ENCODE measurements around the gene RNF213.
"Not testable (repeated sequence)": the region's sequence is repeated elsewhere in the genome, so short reads cannot be mapped to it uniquely, and the experiment has no call there.

Gene RNF213

DNA sequence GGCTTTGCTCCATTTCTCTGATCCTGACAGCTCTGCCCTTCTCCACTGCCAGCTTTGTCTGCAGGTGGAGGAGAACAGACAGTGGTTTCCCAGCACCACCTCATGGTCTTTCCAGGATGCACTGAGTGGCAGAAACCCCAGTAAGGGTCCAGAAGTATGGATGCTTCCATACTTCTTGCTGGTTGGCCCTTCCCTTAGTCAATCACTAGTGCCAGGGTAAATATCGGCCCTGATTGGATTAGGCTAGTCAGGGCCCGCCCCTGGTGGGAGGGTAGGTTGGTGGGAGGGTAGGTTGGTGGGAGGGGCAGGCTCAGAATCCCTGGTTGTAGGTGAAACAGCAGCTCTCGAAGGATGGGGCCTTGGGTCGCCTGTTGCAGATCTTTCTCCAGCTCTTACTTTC lies 10.2 kb downstream of the RNF213 start:
- peak; percentile 80 for DNase-seq (ENCODE audit: low spot score)

- no peak for DNase-seq (ENCODE audit: low spot score)
Observed at GRCh38 chr17:80272366-80272765, 11.7 kb downstream of the RNF213 start.

- no peak for DNase-seq (ENCODE audit: low spot score)
Observed at GRCh38 chr17:80274331-80274730, 13.7 kb downstream of the RNF213 start.

GRCh38 chr17:80274871-80275449 lies 14.3 kb downstream of the RNF213 start:
- DNase-seq (ENCODE audit: low spot score): no peak

DNA sequence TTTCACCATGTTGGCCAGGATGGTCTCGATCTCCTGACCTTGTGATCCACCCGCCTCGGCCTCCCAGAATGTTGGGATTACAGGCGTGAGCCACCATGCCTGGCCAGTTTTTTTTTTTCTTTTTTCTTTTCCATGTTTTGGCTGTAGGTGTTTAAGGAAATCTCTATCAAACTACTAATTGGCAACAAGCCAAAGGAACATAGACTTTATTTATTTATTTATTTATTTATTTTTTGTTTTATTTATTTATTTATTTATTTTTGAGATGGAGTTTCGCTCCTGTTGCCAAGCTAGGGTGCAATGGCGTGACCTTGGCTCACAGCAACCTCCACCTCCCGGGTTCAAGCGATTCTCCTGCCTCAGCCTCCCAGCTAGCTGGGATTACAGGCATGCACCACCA lies 15.2 kb downstream of the RNF213 start:
- DNase-seq (ENCODE audit: low spot score): not testable (repeated sequence)

DNA sequence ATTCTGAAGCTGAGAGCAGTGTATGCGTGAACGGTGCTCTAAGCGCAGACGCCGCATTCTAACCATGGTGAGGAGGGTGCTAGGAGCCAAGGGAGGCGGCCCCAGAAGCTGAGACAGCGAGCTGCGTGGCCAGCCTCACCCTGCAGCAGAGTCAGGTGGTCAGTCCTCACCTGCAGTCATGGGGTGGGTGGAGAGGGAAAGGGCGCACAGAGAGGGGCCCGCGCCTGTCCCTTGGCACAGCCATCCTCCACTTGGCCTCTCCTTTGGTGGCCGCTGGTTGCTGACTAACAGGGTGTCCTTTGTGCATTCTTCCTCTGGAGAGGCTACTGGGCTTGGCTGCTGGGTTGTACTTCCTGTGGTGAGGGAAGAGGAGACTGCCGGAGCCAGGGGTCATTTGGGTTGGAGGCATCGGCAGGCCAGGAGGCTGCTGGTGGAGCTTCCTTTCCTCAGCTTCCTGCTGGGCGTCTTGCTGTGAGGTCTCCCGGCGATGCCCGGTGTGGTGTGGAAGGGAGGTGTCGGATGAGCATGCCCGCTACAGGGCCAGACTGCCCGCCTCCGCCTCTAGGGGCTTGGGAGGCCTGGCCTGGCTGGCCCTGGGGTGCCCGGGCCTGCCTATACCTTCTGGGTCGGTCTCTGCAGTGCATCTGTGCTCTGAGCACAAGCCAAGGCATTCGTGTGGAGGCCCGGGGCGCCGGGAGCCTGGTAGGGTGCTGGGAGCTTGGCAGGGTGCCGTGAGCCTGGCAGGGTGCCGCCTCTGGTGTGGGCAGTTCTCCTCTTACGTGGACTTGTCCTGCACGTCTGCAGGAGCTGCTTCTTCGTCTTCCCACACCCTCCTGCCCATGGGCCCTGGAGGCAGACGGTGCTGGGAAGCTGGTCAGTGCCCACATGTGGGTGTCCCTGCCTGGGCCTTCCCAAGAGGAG lies 17.4 kb downstream of the RNF213 start:
- DNase-seq (ENCODE audit: low spot score): no peak

- peak; percentile 90 for DNase-seq (ENCODE audit: low spot score)
Observed at GRCh38 chr17:80279895-80280294, 19.2 kb downstream of the RNF213 start.

DNA sequence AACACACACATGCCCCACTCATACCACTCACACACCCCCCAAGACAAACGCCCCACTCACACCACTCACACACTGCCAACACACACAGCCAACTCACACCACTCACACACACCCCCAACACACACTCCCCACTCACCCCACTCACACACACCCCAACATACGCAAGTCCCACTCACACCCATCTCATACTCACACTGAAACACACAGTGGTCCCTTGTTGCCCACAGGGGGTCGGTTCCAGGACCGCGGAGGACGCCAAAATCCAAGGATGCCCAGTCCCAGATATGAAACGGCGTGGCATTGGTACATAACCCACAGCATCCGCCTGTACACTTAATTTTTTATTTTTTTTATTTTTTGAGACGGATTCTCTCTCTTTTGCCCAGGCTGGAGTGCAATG lies 20.9 kb downstream of the RNF213 start:
- DNase-seq (ENCODE audit: low spot score): no peak

DNA sequence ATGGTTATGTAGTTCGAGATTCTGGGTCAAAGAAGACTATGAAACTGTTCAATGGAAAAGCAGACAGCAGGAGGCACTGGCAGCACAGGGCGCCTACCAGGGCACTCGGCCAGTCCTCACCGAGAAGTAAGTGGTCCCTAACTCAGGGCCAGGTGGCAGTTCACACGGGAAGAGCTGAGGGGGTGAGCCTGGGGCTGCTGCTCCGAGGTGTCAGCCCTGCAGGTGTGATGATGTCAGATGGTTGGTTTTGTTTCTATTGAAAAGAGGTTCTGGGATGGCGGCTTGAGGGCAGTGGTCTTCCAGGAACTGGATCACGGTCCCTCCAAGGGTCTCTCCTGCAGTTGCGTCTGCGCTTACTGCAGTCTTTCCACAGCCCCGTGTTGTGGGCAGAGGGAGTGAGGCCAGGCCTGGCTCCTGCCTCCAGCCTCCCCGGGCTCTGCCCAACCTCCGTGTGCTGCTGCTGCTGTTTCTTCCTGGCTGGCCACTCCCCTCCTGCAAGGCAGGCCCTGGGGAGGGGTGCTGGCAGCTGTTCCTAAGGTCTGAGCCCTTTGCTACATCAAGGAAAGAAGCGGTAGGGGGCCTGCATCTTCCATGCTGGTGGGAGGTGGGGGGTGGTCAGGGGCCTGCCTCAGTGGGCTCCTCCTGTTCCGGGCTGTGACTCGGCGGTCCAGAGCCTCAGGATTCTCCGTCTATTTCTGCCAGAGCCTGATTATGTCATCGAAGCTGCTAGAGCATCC lies 22.6 kb downstream of the RNF213 start:
- no peak for DNase-seq (ENCODE audit: low spot score)

- no peak for DNase-seq (ENCODE audit: low spot score)
Observed at GRCh38 chr17:80284631-80285030, 24.0 kb downstream of the RNF213 start.

GRCh38 chr17:80285237-80285920 lies 24.7 kb downstream of the RNF213 start:
- DNase-seq (ENCODE audit: low spot score): no peak

GRCh38 chr17:80286638-80286960 lies 25.9 kb downstream of the RNF213 start:
- DNase-seq (ENCODE audit: low spot score): peak; percentile 12

- no peak for DNase-seq (ENCODE audit: low spot score)
Observed at GRCh38 chr17:80287038-80287437, 26.4 kb downstream of the RNF213 start.

DNA sequence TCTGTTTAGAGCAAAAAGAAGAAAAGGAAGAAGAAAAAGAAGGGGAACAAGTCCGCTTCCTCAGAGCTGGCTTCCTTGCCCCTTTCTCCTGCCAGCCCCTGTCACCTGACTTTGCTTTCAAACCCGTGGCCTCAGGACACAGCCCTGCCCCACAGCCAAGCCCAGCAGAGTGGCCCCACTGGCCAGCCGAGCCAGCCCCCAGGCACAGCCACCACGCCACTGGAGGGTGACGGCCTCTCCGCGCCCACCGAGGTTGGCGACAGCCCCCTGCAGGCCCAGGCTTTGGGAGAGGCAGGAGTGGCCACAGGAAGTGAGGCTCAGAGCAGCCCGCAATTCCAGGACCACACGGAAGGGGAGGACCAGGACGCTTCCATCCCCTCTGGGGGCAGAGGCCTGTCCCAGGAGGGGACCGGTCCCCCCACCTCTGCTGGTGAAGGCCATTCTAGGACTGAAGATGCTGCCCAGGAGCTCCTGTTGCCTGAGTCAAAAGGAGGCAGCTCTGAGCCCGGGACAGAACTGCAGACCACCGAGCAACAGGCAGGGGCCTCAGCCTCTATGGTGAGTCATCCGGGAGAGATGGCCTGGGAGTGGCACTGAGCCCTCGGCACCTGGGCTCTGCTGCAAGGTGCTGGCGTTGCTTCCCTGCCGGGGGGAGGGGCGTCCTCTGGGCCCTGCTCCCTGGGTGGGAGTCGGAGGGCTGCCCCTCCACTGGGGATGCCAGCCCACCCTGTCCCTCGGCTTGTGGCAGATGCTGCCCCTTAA lies 27.3 kb downstream of the RNF213 start:
- DNase-seq (ENCODE audit: low spot score): peak; percentile 20

GRCh38 chr17:80289616-80290015 lies 29.0 kb downstream of the RNF213 start:
- no peak for DNase-seq (ENCODE audit: low spot score)

DNA sequence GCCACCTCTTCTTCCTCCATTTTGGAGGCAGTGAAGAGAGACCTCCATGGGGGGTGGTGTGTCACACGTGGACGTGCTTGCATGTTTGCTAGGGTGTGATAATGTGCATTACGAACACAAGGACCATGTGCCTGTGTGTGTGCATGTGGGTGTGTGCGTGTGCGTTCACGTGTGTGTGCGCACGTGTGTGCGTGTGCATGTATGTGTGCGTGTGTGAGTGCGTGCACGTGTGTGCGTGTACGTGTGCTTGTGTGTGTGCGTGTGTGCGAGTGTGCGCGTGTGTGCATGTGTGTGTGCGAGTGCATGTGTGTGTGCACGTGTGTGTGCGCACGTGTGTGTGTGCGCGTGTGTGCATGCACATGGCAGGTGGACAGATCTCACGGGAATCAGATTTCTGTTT lies 29.5 kb downstream of the RNF213 start:
- no peak for DNase-seq (ENCODE audit: low spot score)

DNA sequence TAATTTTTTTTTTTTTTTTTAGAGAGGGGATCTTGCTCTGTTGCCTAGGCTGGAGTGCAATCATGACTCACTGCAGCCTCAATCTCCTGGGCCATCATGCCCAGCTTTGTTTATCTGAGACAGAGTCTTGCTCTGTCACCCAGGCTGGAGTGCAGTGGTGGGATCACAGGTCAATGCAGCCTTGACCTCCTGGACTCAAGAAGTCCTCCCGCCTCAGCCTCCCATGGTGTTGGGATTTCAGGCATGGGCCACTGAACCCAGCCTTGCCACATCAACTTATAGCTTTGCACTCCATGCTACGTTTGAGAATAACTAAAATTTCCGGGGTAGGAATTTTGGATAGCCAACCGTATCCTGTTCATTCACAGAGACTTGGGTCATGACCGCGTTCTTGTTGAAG lies 30.6 kb downstream of the RNF213 start:
- no peak for DNase-seq (ENCODE audit: low spot score)

DNA sequence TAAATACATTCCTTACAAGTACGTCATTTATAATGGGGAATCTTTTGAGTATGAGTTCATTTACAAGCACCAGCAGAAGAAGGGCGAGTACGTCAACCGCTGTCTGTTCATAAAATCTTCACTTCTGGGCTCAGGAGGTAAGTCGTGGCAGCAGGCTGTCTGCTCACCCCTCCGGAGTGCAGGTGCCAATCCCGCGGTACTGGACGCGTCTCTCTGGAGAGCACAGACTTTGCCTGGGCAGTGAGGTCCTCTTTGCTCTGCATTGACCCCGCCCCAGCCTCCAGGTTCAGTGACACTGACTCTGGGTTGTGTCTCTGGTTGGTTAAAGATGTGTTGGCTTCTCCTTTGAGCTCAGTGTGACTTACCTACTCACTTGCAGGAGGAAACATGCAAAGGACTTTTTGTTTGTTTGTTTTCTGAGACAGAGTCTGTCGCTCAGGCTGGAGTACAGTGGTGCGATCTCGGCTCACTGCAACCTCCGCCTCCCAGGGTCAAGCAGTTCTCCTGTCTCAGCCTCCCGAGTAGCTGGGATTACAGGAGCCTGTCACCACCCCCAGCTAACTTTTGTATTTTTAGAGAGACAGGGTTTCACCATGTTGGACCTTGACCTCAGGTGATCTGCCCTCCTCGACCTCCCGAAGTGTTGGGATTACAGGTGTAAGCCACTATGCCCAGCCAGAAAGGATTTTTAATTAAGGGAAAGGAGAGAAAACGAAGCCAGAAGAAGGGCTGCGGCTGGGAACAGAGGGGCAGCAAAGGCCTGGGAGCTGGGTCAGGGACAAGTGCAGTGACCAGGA lies 31.2 kb downstream of the RNF213 start:
- DNase-seq (ENCODE audit: low spot score): no peak

DNA sequence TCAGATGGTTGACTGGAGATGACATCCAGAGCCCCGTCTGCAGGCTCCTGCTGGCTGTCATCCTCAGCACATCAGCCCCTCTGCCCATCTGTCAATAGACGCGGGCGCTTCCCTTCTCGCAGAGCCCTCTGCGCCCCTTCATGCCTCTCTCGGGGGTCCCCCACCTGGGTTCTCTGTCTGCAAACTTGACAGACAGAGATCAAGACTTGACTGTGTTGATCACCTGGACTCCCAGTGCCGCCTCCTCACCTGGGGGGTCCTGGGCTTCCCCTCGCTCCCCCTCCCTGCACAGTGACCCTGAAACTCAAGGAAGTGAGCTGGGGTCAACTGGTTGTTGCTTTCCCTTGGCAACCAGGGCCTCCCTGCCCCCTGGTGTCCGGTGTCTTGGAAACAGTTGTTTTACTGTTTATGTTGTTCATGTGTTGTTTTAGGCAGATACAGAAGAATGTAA lies 31.9 kb downstream of the RNF213 start:
- DNase-seq (ENCODE audit: low spot score): peak; percentile 7

GRCh38 chr17:80294210-80294609 lies 33.6 kb downstream of the RNF213 start:
- DNase-seq (ENCODE audit: low spot score): no peak

DNA sequence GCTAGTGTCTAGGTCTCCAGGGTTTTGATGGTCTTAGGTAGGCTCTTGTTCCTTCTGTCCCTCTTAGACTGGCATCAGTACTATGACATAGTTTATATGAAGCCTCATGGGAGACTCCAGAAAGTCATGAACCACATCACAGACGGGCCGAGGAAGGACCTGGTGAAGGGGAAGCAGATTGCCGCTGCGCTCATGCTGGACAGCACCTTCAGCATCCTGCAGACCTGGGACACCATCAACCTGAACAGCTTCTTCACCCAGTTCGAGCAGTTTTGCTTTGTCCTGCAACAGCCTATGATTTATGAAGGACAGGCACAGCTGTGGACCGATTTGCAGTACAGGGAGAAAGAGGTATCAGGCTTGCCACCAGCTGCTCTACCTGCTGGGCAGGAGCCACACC lies 34.0 kb downstream of the RNF213 start:
- no peak for DNase-seq (ENCODE audit: low spot score)

All from AG08396 (cell line).